ENCODE measurements around the gene BTBD7. TPM values are rescaled to one million over a fixed set of nuclear protein-coding genes. Genes with fewer than 3 reads are reported as not detected.

Gene BTBD7
- total RNA-seq, 4 donors from 2014 or later = 37.4 to 53.1 (median 44.8) TPM

GRCh38 chr14:93223565-93223964 lies 109.3 kb downstream of the BTBD7 start:
- no peak overlapping the region for H3K27ac ChIP-seq
- DNase-seq = no peak
- WGBS, 2 donors (ENCODE audit: low coverage in 1 of 2) = 96% methylated on average over 24 of the region's 27 CpGs; no CpG with 5 or more reads in 1 of the 2 donors
- no peaks in the 10 kb centered on the region for H3K9me3 ChIP-seq
- no peak for TF ChIP-seq POLR2AphosphoS5 (IDR thresholded peaks at IDR 0.05)
- TF ChIP-seq EP300 (IDR thresholded peaks at IDR 0.05; ENCODE audit: low read depth) = no peak
- TF ChIP-seq, protein P1, sequence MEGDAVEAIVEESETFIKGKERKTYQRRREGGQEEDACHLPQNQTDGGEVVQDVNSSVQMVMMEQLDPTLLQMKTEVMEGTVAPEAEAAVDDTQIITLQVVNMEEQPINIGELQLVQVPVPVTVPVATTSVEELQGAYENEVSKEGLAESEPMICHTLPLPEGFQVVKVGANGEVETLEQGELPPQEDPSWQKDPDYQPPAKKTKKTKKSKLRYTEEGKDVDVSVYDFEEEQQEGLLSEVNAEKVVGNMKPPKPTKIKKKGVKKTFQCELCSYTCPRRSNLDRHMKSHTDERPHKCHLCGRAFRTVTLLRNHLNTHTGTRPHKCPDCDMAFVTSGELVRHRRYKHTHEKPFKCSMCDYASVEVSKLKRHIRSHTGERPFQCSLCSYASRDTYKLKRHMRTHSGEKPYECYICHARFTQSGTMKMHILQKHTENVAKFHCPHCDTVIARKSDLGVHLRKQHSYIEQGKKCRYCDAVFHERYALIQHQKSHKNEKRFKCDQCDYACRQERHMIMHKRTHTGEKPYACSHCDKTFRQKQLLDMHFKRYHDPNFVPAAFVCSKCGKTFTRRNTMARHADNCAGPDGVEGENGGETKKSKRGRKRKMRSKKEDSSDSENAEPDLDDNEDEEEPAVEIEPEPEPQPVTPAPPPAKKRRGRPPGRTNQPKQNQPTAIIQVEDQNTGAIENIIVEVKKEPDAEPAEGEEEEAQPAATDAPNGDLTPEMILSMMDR (IDR thresholded peaks at IDR 0.05) = no peak
- no peak for TF ChIP-seq POLR2A (IDR thresholded peaks at IDR 0.05)
- in situ Hi-C loops (cut with MboI; ENCODE audit: low pct_ligation_motif_present in 1 of 4, low pct_unique_long_range_greater_than_20kb in 1 of 4, low sequenced_read_pairs in 3 of 4) (no loop called here), intact Hi-C loops (cut with DNase I; ENCODE audit: low total_unique reads) (no loop called here)
- H3K36me3 ChIP-seq = peaks cover 0 to 73% (median 22%) of the 10 kb centered on the region in 4 donors
- H3K4me1 ChIP-seq = no peaks in the 10 kb centered on the region
- no peak overlapping the region for H3K4me3 ChIP-seq
- H3K27me3 ChIP-seq = no peaks in the 10 kb centered on the region

GRCh38 chr14:93220509-93220908 lies 112.3 kb downstream of the BTBD7 start:
- H3K9me3 ChIP-seq = no peaks in the 10 kb centered on the region
- TF ChIP-seq EP300 (IDR thresholded peaks at IDR 0.05; ENCODE audit: low read depth) (no peak), POLR2A (IDR thresholded peaks at IDR 0.05) (no peak), POLR2AphosphoS5 (IDR thresholded peaks at IDR 0.05) (no peak)
- TF ChIP-seq, protein P1 (IDR thresholded peaks at IDR 0.05) = no peak
- H3K27ac ChIP-seq = no peak overlapping the region
- no peaks in the 10 kb centered on the region for H3K4me1 ChIP-seq
- in situ Hi-C loops (cut with MboI; ENCODE audit: low pct_ligation_motif_present in 1 of 4, low pct_unique_long_range_greater_than_20kb in 1 of 4, low sequenced_read_pairs in 3 of 4) = no loop called here
- no peaks in the 10 kb centered on the region for H3K27me3 ChIP-seq
- intact Hi-C loops (cut with DNase I; ENCODE audit: low total_unique reads) = no loop called here
- DNase-seq = no peak
- no peak overlapping the region for H3K4me3 ChIP-seq
- peaks cover 0 to 70% (median 22%) of the 10 kb centered on the region in 4 donors for H3K36me3 ChIP-seq

- DNase-seq = peak; percentile 46
- whole genome bisulfite sequencing, 2 donors (ENCODE audit: low coverage in 1 of 2) = 49 to 57% methylated on average over 3 of the region's 3 CpGs
Observed at GRCh38 chr14:93219103-93219726, 113.6 kb downstream of the BTBD7 start.

DNA sequence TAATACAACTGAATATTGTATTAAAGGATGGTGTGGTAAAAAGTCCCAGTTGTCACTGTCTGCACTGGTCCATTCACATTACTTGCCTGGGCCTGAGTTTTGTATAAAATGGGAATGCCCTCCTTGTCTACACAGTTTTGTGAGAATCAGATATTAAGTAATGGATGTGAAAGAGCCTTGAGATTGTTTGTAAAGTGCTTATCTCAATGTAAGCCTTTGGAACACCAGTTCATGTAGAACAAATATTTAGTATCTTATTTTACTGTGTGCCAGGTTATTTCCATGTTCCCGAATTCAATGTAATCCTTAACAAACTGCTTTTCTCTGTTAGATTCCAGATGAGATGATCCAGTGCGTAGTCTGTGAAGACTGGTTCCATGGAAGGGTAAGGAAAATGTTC lies 118.2 kb downstream of the BTBD7 start:
- H3K27ac ChIP-seq = no peak overlapping the region
- DNase-seq = no peak
- TF ChIP-seq POLR2AphosphoS5 (IDR thresholded peaks at IDR 0.05) (no peak), EP300 (IDR thresholded peaks at IDR 0.05; ENCODE audit: low read depth) (no peak), POLR2A (IDR thresholded peaks at IDR 0.05) (no peak)
- TF ChIP-seq, protein P1 (IDR thresholded peaks at IDR 0.05) = no peak
- no peak overlapping the region for H3K4me3 ChIP-seq
- WGBS, 2 donors (ENCODE audit: low coverage in 1 of 2) = 83 to 94% methylated on average over 2 of the region's 2 CpGs
- H3K36me3 ChIP-seq = peaks cover 0 to 44% (median 21%) of the 10 kb centered on the region in 4 donors
- no peaks in the 10 kb centered on the region for H3K9me3 ChIP-seq
- intact Hi-C loops (cut with DNase I; ENCODE audit: low total_unique reads) = no loop called here
- in situ Hi-C loops (cut with MboI; ENCODE audit: low pct_ligation_motif_present in 1 of 4, low pct_unique_long_range_greater_than_20kb in 1 of 4, low sequenced_read_pairs in 3 of 4) = no loop called here
- no peaks in the 10 kb centered on the region for H3K27me3 ChIP-seq
- H3K4me1 ChIP-seq = peaks cover 0 to 7% (median 1%) of the 10 kb centered on the region in 4 donors

More at GRCh38 chr14:93219103-93219726, 113.6 kb downstream of the BTBD7 start:
- TF ChIP-seq EP300 (IDR thresholded peaks at IDR 0.05; ENCODE audit: low read depth) (no peak), POLR2A (IDR thresholded peaks at IDR 0.05) (no peak), POLR2AphosphoS5 (IDR thresholded peaks at IDR 0.05) (no peak)
- TF ChIP-seq, protein P1 (IDR thresholded peaks at IDR 0.05) = peak; percentile 33 to 49 (median 47)
- Histone ChIP-seq H3K9me3 (no peaks in the 10 kb centered on the region), H3K4me3 (no peak overlapping the region), H3K4me1 (no peaks in the 10 kb centered on the region), H3K27ac (no peak overlapping the region), H3K36me3 (peaks cover 0 to 71% (median 22%) of the 10 kb centered on the region in 4 donors), H3K27me3 (no peaks in the 10 kb centered on the region)
- intact Hi-C loops (cut with DNase I; ENCODE audit: low total_unique reads) (no loop called here), in situ Hi-C loops (cut with MboI; ENCODE audit: low pct_ligation_motif_present in 1 of 4, low pct_unique_long_range_greater_than_20kb in 1 of 4, low sequenced_read_pairs in 3 of 4) (no loop called here)
